GM21576 (cell line): Measurements from ENCODE around the gene SHC4.
A peak's percentile ranks its signal among the peaks of the same experiment; 100 is the strongest.
"Not testable (repeated sequence)": the region's sequence is repeated elsewhere in the genome, so short reads cannot be mapped to it uniquely, and the experiment has no call there.

Experiments used
- ATAC-seq: cut with Tn5 transposase; IDR thresholded peaks from one replicate; pipeline ENCODE4 v1.9.1; 2021; ENCODE audit warnings: mild to moderate bottlenecking, moderate library complexity; ENCODE audit not compliant: unreplicated experiment

SHC4 gene

DNA sequence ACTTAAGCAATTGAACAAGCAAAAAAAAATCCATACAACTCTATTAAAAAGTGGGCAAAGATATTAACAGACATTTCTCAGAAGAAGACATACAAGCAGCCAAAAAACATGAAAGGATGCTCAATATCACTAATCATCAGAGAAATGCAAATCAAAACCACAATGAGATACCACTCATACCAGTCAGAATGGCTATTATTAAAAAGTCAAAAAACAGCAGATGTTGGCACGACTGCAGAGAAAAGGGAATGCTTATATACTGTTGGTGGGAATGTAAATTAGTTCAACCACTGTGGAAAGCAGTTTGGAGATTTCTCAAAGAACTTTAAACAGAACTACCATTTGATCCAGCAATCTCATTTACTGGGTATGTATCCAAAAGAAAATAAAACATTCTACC lies 7.2 kb upstream of the SHC4 start:
- ATAC-seq: not testable (repeated sequence)

DNA sequence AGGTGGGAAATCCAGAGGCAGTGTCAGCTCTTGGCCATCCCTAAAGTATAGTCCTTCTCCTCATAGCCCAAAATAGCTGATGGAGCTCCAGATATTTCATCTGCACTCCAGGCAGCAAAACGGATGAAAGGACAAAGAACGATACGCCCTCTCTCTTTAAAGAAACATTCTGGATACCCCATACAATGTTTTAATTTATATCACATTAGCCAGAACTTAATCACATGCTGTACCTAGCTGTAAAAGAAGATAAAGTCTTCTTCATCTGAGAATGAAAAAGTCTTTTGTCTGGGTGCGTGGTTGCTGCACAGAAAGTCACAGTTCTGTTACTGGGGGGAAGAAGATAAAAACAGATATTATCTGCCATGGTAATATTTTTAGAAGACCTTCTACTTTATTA lies 4.3 kb upstream of the SHC4 start:
- no peak for ATAC-seq

DNA sequence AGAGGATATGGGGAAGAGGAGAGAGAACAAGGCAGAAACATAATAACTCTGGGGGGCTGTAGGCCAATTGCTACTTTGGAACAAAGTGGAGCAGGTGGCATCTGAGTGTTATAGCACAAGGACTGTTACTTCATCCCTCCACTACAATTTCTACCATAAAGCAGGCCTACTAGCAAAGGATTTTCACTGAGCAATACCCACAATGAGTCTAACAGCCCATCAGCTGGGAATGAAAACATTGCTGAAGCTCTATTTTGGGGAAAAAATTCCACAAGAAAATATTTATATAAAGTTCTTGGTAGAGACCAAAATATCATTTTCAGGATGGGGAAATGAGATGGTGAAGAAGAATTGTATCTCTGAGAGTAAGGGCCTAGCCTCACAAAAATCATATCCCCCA lies 3.6 kb upstream of the SHC4 start:
- ATAC-seq: no peak

DNA sequence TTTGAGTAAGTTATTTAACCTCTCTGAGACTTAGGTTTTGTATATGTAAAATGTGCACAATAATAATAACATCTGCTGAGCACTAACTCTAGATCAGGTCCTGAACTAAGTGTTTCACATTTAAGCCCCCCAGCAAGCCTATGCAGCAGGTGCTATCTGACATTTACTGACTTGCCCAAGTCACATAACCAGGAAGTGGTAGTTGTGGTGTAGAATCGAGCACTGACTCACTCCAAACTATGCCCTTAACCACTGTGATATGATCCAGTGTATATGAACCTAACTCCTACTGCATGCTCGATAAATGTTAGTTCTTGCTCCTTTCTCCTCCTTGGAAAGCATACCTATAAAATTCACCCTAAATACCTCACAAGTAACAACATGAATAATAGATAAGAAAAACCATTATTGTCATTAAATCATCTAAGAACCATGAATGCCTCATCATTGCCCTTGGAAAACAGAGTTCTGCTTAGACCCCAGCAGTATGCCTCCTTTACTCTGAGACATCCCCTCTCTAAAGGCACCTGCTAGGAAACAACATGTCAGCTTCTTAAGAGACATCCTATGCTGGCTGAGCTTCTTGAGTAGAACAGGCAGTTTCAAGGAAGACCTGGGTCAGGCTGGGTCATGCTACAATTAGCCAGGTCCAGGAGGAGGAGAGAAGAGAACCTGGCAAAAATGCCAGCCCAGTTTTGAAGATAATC lies 3.0 kb upstream of the SHC4 start:
- ATAC-seq: peak; percentile 73

DNA sequence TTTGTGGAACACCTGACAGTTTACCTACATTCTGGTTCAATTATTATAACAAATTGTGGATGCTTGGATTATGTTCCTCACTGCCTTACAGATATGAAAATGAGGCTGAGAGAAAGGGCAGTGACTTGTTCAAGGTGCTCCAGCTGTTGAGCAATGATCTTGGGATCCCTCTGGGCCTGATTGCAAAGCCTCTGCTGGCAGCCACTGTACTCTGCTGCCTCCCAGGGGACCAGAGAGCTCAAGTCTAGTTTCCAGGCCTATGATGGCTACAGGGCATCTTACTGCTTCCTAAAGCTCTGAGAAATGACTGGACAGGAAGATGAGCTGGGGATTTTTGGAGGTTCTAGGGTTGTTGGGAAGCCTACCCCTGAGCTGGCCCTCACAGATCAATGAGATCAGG lies 2.3 kb upstream of the SHC4 start:
- peak; percentile 65 for ATAC-seq

DNA sequence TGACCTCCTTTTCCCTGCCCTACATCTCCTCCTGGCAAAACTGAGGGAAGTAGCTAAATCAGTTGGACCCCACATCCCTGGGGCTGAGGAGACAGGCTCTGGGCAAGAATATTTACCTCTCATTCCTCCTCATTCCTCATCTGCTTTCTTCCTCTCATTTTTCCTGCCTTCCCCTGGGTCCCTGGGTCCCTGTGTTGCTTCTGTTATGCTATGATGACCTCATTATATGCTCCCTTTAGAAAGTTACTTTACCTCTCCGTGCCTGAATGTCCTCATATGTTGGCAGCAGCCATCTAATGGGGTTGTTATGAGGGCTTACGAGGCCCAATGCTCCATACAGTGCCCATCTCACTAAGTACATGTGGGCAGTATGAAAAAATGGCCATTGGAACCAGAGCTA lies 1.2 kb upstream of the SHC4 start:
- ATAC-seq: no peak

DNA sequence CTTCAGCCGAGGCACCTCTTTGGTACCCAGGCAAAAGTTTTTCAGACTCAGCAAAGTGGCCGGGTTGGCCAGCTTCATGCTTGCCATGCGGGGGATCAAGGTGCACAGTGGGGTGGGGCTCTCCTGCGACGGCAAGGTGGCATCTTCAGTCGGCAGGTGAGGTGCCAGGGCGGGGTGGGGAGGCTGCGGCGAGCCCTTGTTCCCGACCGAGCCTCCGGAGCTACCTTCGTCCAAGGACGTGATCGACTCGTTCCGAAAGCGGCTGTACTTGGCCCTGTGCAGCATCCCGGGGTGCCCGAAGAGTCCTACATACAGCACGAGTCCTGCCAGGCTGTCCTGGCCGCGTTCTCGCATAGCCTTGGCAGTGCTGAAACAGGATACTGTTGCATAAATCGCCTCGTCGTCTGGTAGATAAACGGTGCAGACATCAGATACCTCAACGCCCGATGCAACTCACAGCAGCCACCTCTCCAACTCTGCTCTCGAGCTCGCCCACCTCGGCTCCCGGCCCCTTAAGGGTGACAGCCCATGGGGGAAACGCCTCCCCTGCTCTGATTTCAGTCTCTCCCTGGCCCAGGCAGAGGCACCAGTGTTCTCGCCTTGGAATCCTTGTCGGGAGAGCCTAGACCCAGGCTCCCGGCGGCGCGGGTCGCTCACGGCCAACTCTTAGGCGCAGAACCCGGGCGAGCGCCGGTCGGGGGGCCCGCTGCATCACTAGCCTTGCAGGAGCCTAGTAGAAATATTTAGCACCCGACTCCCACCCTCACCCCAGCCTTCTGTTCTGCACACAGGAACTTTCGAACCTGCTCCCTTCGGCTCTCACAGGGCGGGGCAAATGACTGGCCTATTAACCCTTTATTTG lies 826 bp downstream of the SHC4 start:
- no peak for ATAC-seq

DNA sequence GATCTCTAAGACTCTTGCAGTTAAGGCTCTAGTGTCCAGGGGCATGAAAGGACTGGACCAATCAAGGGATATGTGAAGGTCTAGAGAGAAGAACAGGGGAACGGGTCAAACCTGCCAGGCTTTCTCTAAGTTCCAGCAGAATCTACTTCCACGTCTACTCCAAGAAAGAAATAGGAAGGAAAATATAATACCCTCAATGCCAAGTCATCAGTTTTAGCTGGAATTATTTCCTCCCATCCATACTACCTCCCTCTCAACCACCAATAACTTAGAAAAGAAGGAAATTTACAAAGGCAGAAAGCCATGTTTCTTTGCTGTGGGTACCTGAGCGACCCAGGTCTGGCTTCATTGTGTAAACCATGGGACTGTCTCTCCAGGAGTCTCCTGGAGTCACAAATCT lies 7.8 kb downstream of the SHC4 start:
- ATAC-seq: no peak

DNA sequence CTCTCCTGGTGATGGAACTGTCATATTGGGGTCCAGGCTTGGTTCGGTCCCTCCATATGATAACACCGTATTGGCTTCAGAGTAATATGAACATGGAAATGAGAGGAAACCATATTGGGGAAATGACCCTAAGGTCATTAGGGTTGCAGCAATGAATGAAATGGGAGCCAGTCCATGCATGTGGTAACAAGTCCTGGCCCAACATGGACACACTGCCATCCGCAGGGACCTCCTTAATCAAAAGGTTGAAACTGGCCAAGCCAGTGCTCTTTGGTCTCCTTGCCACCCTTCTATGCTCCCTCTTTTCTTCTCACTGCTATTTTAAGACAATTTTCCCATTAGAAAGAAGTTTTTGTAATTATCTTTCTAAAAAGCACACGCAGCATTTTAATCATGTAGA lies 8.3 kb downstream of the SHC4 start:
- no peak for ATAC-seq

DNA sequence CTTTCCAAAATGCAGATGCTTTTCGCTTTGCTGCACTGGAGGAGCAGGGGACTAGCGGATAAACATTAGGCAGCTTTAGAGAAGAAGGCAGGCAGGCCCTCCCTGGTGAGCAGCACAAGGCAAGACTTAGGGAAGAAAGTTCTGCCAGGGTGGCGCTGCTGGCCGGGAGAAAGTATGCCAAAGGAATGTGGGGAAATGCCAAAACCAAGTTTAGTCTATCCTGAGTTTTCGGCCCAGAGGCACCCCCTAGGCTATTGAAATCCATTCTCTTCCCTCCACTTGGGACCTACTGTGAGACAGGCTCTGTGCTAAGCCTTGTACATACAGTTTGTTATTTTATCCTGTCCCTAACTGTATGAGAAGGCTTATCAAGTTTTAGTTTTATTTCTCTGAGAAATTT lies 9.2 kb downstream of the SHC4 start:
- ATAC-seq: no peak

DNA sequence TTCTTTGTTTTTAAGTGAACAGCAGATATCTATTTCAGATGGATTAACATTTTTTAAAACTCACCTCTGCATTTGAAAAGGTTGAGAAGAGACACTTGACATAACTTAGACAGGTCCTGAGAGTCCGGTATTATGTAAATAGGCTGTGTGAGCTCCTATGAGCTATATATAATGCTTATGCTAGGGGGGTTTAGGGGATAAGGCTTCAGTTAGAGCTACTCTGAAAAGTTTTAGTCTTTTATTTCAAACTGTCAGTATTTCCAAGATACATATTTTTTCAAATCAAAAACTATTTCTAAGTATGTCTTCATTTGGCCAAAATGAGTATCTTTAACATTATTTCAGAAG lies 16.9 kb downstream of the SHC4 start:
- no peak for ATAC-seq

DNA sequence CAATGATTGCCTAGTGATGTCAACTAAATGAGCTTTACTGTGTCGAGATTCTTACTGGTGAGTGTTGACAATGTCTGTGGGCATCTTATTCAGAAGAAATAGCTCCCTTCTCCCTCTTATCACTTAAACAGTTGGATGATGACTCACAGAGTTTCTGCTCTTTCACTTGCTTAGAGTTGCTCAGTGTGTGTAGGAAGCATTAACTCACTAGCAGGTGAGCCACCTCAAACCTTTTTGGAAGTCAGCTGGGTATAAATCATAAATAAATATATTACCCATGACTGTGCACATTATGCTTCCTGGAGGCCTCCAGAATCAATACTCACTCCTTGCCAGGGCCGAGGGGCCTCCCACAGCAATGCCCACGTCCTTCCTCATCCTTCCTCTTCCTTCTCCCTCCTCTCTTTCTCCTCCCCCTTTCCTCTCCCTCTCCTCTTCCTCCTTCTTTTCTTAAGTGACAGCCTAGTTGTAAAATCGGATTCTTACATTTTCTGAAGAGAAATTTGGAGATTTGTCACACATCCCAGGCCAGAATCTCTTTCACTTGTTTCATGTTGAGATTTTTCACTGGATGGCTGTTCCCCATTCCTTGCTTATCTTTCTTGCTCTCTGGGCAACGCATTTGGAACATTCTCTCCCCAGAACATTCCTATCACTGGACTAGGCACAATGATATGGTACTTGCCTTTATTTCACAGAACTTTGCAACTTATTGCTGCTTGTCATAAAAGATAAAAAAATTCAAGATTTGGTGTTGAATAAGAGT lies 17.5 kb downstream of the SHC4 start:
- ATAC-seq: no peak

DNA sequence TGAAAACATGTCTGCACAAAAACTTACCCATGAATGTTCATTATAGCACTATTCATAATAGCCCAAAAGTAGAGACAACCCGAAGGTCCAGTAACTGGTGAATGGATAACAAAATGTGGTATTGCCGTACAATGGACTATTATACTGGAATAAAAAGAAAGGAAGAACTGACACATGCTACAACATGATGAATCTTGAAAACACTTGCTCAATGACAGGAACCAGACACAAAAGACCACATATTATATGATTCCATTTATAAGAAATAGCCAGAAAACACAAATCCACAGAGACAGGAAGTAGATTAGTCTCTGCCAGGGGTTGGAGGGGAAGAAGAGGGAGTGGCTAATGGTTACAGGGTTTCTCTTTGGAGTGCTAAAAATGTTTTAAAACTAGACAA lies 18.3 kb downstream of the SHC4 start:
- ATAC-seq: no peak

DNA sequence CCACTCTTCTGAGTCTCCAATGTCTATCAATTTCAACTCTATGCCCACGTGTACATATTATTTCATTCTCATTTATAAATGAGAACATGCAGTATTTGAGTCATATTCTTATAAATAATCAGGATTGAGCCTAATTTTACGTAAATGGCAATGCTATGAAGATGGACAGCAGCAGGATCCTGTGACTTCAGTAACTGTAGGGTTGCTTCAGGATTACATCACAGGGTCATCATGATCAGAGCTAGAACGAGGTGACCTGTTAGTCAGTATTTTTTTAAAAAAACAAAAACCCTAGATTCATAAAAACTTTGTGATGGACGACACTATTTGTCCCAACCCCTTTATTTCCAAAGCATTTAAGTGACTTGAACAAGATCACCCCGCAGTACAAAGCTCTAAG lies 21.8 kb downstream of the SHC4 start:
- ATAC-seq: no peak

DNA sequence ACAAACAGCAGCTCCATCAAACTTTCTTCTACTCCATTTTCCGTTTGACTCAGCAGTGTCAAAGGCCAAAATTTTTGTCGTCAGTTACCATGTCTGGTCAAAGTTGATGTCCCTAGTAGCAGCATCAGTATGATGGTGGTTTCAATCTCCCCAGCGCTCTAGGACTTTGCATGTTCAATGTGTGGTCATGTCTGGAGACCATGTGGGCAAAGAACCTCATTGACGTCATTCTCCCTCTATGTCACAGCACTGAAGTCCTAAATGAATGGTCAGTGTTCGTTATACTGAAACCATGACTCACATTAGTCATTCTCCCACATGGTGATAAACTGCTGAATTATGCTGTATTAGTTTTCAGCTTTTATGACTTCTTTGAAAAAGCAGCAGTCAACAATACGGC lies 23.2 kb downstream of the SHC4 start:
- peak; percentile 80 for ATAC-seq

DNA sequence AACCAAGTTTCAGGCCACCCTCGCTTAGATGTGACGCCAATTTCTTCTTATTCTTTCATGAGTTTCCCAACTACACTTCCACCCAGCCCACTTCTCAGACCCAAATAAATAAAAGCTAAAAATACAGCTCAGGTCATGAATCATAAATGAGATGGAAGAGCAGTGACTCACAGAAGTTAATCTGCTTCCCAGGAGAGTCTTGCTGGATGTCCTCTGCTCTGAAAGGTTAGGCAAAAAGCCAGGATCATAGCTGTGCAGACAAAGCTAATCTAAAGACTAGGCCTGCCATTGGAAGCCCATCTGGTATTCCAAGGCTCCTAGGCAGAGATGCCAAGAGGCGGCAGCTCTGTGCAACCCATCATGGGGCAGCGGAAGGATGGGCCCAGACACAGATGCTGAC lies 24.1 kb downstream of the SHC4 start:
- ATAC-seq: no peak

DNA sequence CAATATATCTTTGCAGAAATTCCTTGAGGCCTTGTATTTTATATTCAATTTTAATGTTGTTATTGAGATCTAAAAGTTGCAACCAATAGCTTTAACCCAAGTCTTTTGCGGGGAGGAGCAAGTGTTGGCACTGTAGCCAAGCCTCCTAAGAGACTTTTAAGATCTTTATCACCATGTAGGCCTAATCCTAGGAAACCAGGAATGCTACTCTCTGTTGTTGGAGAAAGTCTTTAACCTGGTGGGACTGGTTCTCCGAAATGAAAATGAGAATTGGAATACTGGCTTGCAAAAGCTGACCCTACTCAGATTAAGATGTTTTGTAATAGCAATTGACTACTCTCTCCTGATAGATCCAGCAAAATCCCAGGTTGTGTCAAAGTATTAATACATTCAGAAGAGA lies 25.8 kb downstream of the SHC4 start:
- ATAC-seq: no peak

DNA sequence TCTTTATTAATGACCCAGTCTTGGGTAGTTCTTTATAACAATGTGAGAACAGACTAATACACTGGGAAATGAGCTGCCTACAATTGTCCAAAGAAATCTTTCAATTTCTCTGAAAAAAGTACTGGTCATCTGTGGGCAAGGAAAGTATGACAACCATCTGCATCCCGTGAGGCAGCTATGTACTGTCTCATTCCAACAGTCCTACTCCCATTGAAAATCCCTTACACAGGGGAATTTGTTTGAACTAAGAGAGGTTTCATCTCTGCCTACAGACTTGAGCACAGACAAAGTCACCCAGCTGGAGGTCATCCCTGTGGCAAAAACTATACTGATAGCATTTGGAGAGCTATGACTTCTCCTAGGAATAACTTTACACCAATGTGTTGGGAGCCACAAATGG lies 27.1 kb downstream of the SHC4 start:
- ATAC-seq: no peak

DNA sequence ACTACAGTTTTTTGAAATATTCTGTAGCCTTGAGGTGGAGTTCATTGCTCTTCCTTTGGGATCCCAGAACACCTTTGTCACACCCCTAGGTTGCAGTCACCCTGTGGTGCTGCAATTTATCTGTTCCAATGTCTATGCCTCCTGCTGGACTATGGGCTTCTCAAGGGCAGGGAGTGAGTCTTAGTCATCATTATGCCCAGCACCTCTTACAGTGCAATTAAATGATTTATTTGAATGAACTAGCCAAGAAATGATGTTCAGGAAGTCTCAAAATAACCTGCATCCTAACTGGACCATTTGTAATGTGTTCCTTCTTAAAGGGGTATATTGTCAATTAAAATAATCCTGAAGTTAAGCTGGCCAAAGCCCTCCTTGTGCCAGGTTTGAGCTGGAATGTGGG lies 28.5 kb downstream of the SHC4 start:
- ATAC-seq: no peak

DNA sequence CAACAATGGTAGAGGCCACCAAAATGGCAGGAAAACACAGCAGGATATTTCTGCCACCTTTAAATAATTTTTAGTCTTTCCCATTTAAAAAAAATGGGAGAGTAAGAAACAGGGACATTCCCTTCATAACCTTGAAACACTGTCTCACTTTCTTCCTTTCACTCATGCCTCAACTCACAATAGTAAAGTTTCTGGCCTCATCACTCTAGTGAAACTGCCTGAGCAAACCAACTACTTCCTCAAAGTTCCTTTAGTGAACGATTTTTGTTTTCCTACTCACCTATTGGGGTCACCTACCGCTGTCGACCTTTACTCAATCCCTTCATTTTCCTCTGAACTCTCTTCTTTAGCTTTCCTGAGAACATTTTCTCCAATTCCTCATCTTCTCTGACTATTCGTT lies 33.0 kb downstream of the SHC4 start:
- ATAC-seq: no peak

DNA sequence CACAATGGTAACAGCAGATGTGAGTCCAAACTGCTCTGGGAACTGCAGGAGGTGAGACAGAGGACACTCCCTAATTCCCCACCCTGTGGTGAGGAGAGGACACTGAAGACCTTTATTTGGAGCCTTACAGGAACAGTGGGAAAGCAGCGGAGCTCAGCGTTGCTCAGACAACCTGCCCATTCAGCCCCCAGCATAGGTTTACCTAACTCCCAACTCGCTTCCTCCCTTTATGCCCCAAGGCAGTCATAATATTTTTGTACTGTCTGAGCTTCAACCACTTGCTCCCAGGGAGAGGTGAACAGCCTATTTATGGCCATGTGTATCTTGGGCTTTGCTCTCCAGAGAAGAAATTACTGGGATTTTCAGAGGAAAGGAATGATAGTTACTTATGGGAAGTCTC lies 34.1 kb downstream of the SHC4 start:
- ATAC-seq: no peak
